Smooth muscle cell (in vitro differentiated cells): ENCODE measurements around the gene TRIOBP. TPM values are rescaled to one million over a fixed set of nuclear protein-coding genes. Genes with fewer than 3 reads are reported as not detected.
A peak's percentile ranks its signal among the peaks of the same experiment; 100 is the strongest.

ENCODE experiments used
- DNase-seq: peaks from one replicate; lab custom pipeline; 2025; ENCODE audit not compliant: unreplicated experiment; lab: John Stamatoyannopoulos, UW
- H2AFZ ChIP-seq: fragments of 200-600 bp; sonication (generic); 2 replicates; pipeline ENCODE4 v1.6.0; 2016; ENCODE audit warnings: antibody characterized with exemption, low read depth, mild to moderate bottlenecking
- H3F3A ChIP-seq: fragments of 200-600 bp; sonication (generic); 2 replicates; pipeline ENCODE4 v1.6.0; 2017; ENCODE audit warnings: antibody characterized with exemption, low read depth
- H3K27ac ChIP-seq: fragments of 200-600 bp; sonication (generic); 2 replicates; pipeline ENCODE4 v1.5.1; 2016; ENCODE audit warnings: low read depth, mild to moderate bottlenecking
- H3K27me3 ChIP-seq: fragments of 200-600 bp; sonication (generic); 2 replicates; pipeline ENCODE4 v1.6.1; 2016; ENCODE audit warnings: low read depth, mild to moderate bottlenecking
- H3K36me3 ChIP-seq: fragments of 200-600 bp; sonication (generic); 2 replicates; pipeline ENCODE4 v1.5.1; 2016; ENCODE audit warnings: low read depth
- H3K4me1 ChIP-seq: fragments of 200-600 bp; sonication (generic); 2 replicates; pipeline ENCODE4 v1.5.1; 2016; ENCODE audit warnings: low read depth
- H3K4me2 ChIP-seq: fragments of 200-600 bp; sonication (generic); 2 replicates; pipeline ENCODE4 v1.6.0; 2016; ENCODE audit warnings: mild to moderate bottlenecking
- H3K4me3 ChIP-seq: fragments of 200-600 bp; sonication (generic); 2 replicates; pipeline ENCODE4 v1.5.1; 2016; ENCODE audit warnings: mild to moderate bottlenecking
- H3K79me2 ChIP-seq: fragments of 200-600 bp; sonication (generic); 2 replicates; pipeline ENCODE4 v1.6.0; 2016; ENCODE audit warnings: low read depth, mild to moderate bottlenecking
- H3K9ac ChIP-seq: fragments of 200-600 bp; sonication (generic); 2 replicates; pipeline ENCODE4 v1.6.0; 2016; ENCODE audit warnings: low read depth
- H3K9me3 ChIP-seq: fragments of 200-600 bp; sonication (generic); replicated peaks from 2 replicates; pipeline ENCODE4 v1.5.1; 2016; ENCODE audit warnings: low read depth
- H4K20me1 ChIP-seq: fragments of 200-600 bp; sonication (generic); 2 replicates; pipeline ENCODE4 v1.6.0; 2016; ENCODE audit warnings: low read depth
- WGBS: methylation state at CpG from one replicate; pipeline ENCODE4 v1.1.7; 2016; ENCODE audit warnings: low lambda C conversion rate; 5-methylcytosine and 5-hydroxymethylcytosine counted together
- polyA plus RNA-seq: library from polyadenylated mRNA; unstranded; fragments of >200 nt; fragmentation: Nextera tagmentation; extraction: Ambion mirVana; gene quantifications from 2 replicates; pipeline ENCODE4 v1.2.1, GENCODE V29; 2016
- total RNA-seq: library from RNA; depleted of rRNA; stranded (reverse); fragments of >200 nt; gene quantifications from 2 replicates; pipeline ENCODE4 v1.2.3, GENCODE V29; 2014
- TF ChIP-seq, protein P1 (sequence below): fragments of 200-600 bp; sonication (generic); IDR thresholded peaks from 2 replicates; pipeline ENCODE4 v1.5.1; 2017; ENCODE audit warnings: borderline replicate concordance, mild to moderate bottlenecking, antibody characterized with exemption; ENCODE audit not compliant: insufficient read depth, poor library complexity, severe bottlenecking

The TRIOBP gene
- total and polyA plus RNA-seq, 2 experiments from 2014 or later = 44.6 to 95.8 TPM

- DNase-seq = no peak
- TF ChIP-seq, protein P1, sequence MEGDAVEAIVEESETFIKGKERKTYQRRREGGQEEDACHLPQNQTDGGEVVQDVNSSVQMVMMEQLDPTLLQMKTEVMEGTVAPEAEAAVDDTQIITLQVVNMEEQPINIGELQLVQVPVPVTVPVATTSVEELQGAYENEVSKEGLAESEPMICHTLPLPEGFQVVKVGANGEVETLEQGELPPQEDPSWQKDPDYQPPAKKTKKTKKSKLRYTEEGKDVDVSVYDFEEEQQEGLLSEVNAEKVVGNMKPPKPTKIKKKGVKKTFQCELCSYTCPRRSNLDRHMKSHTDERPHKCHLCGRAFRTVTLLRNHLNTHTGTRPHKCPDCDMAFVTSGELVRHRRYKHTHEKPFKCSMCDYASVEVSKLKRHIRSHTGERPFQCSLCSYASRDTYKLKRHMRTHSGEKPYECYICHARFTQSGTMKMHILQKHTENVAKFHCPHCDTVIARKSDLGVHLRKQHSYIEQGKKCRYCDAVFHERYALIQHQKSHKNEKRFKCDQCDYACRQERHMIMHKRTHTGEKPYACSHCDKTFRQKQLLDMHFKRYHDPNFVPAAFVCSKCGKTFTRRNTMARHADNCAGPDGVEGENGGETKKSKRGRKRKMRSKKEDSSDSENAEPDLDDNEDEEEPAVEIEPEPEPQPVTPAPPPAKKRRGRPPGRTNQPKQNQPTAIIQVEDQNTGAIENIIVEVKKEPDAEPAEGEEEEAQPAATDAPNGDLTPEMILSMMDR = no peak
- Histone ChIP-seq H3K27ac (no peak overlapping the region), H3K4me1 (no peaks in the 10 kb centered on the region), H3K4me3 (no peak overlapping the region), H3K9ac (no peak overlapping the region), H4K20me1 (peaks cover 27% of the 10 kb centered on the region), H3K4me2 (no peak overlapping the region), H2AFZ (no peak overlapping the region), H3F3A (no peaks in the 10 kb centered on the region), H3K79me2 (peaks cover 19% of the 10 kb centered on the region), H3K36me3 (no peaks in the 10 kb centered on the region), H3K9me3 (no peaks in the 10 kb centered on the region), H3K27me3 (no peaks in the 10 kb centered on the region)
- WGBS = 96% methylated on average over 24 of the region's 24 CpGs
These were observed 31.4 kb upstream of the TRIOBP start for GRCh38 chr22:37665487-37665886.

- TF ChIP-seq, protein P1 = no peak
- no peaks in the 10 kb centered on the region for H3K27me3 ChIP-seq
- no peaks in the 10 kb centered on the region for H3F3A ChIP-seq
- H3K4me1 ChIP-seq = no peaks in the 10 kb centered on the region
- peak overlapping the region; percentile 12 for H3K4me2 ChIP-seq
- peak overlapping the region; percentile 44 for H3K27ac ChIP-seq
- no peaks in the 10 kb centered on the region for H3K36me3 ChIP-seq
- no peaks in the 10 kb centered on the region for H3K79me2 ChIP-seq
- no peak overlapping the region for H3K9ac ChIP-seq
- H4K20me1 ChIP-seq = peaks cover 2% of the 10 kb centered on the region
- no peak overlapping the region for H3K4me3 ChIP-seq
- 54% methylated on average over 6 of the region's 6 CpGs for WGBS
- no peaks in the 10 kb centered on the region for H3K9me3 ChIP-seq
- no peak overlapping the region for H2AFZ ChIP-seq
- DNase-seq = no peak
These were observed 27.3 kb upstream of the TRIOBP start for GRCh38 chr22:37669586-37669985.

GRCh38 chr22:37672206-37672919 is 24.5 kb upstream of the TRIOBP start:
- no peak for DNase-seq
- Histone ChIP-seq H2AFZ (no peak overlapping the region), H3K9me3 (no peaks in the 10 kb centered on the region), H3K4me3 (no peak overlapping the region), H3K79me2 (peaks cover 13% of the 10 kb centered on the region), H3K4me1 (peaks cover 1% of the 10 kb centered on the region), H3K9ac (no peak overlapping the region), H4K20me1 (peaks cover 2% of the 10 kb centered on the region), H3F3A (peaks cover 16% of the 10 kb centered on the region), H3K27ac (no peak overlapping the region), H3K36me3 (no peaks in the 10 kb centered on the region), H3K27me3 (no peaks in the 10 kb centered on the region), H3K4me2 (no peak overlapping the region)
- TF ChIP-seq, protein P1 = no peak
- 90% methylated on average over 15 of the region's 15 CpGs for WGBS
